ENCODE data around the gene IL1RAPL2. TPM values are rescaled to one million over a fixed set of nuclear protein-coding genes. Genes with fewer than 3 reads are reported as not detected.
"Not testable (repeated sequence)": the region's sequence is repeated elsewhere in the genome, so short reads cannot be mapped to it uniquely, and the experiment has no call there.

IL1RAPL2 gene
- total RNA-seq, 1 donor from 2014 or later, result not detected

DNA sequence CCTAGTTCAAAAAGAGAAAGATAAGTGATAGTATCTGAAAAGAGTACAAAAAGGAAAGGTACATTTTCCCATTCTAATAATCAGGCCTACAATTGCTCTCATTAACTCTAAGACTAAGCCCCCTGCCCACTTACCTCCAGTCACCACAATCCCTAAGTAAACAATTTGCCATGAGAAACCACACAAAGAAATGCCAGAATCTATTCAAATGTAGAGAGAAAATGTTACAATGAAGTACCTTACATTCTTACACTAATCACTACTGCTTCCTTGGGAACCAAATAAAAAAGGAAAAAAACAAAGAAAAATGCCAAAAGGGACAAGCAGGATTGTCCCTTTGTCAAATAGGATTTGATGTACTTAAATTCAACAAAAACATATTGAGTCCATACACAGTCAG lies 1068.2 kb downstream of the IL1RAPL2 start:
- no peak for DNase-seq (ENCODE audit: low spot score)
- intact Hi-C loops (cut with DNase I), result no loop called here

GRCh38 chrX:105635794-105636193 lies 1069.8 kb downstream of the IL1RAPL2 start:
- no peak for DNase-seq (ENCODE audit: low spot score)
- intact Hi-C loops (cut with DNase I), result no loop called here

GRCh38 chrX:105636667-105637066 lies 1070.7 kb downstream of the IL1RAPL2 start:
- intact Hi-C loops (cut with DNase I), result no loop called here
- DNase-seq (ENCODE audit: low spot score), result no peak

DNA sequence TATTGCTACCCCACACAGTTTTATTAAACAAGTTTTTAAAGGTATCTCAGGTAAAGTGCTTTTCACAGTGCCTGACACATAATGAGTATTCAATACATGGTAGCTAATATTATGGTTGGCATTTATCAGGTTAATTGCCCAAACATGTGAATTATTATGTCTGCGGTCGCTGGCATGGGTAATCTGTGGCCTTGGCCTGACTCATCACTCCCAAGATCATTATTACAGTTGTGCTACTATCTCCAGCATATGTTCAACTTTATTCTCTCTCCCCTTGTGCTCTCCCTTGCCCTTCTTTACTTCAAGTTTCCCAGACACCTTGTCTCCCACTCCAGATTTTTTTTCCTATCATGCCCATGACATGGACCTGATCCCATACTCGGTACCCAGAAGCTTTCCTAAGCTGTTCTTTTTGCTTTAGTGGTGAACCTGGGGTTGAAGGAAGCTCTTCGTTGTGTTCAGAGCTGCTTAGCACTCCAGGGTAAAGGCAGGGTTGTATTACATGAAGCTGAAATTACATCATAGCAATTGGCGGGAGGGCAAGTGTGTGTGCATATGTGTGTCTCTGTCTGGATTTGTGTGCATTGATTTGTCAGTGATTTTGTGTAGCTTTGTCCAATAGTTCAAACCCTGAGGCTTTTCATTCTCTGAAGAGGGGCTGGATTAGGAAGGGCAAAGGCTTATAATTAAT lies 1079.8 kb downstream of the IL1RAPL2 start:
- no peak for DNase-seq (ENCODE audit: low spot score)

DNA sequence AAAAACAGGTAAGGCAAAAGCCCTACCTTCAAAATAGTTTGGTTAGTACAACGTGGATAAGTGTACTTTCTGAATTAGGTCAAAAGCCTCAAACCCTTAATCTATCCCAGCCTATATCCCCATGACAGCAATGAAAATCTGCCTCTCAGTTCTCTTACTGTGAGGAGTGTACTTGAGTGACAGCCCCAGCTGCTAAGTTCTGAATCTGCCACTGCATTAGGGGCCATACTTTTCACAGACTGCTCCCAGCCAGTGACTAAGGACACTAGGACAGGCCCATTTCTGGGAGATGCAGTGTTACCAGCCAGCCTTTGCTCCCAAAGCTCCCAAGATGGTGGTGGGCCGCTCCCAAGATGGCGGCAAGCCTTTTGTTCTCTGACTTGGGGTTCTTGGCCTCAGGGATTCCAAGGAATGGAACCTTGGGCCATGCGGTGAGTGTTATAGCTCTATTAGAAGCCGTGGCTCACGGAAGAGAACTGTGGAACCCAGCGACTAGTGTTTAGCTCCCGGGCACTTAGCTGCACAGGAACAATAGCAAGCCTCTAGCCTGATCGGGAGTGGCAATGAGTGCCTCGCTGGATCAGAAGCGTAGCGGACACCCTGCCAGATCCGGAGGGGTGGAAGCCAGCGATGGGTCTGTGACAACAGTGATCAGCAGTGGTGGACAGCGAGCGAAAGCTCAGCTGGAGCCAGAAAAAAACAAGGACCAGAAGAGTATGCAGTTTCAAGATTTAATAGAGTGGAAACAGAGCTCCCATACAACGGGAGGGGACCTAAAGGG lies 1080.8 kb downstream of the IL1RAPL2 start:
- no peak for DNase-seq (ENCODE audit: low spot score)
- intact Hi-C loops (cut with DNase I), result no loop called here

More for the DNA sequence above, 1079.8 kb downstream of the IL1RAPL2 start:
- intact Hi-C loops (cut with DNase I), result no loop called here

DNA sequence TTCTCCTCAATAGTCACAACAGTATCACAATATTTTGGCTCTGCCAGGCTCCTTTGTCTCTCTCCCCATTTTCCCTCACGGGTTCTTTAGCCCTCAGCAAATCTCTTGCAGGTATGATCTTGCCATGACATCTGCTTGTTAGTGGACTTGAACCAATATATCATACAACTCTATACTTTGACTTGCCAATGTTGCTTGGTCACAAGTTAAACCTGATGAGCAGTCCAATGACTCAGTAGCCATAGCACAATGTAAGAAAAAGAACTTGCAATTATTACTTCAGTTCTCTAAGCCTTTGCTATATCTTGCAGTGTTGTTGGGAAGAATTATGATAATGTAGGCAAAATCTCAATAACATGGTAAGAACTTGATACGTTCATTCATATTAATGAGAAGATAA lies 1081.8 kb downstream of the IL1RAPL2 start:
- DNase-seq (ENCODE audit: low spot score), result no peak
- intact Hi-C loops (cut with DNase I), result no loop called here

GRCh38 chrX:105648732-105649131 lies 1082.7 kb downstream of the IL1RAPL2 start:
- intact Hi-C loops (cut with DNase I), result no loop called here
- no peak for DNase-seq (ENCODE audit: low spot score)

- DNase-seq (ENCODE audit: low spot score), result no peak
- intact Hi-C loops (cut with DNase I), result no loop called here
Observed at GRCh38 chrX:105650577-105650976, 1084.6 kb downstream of the IL1RAPL2 start.

DNA sequence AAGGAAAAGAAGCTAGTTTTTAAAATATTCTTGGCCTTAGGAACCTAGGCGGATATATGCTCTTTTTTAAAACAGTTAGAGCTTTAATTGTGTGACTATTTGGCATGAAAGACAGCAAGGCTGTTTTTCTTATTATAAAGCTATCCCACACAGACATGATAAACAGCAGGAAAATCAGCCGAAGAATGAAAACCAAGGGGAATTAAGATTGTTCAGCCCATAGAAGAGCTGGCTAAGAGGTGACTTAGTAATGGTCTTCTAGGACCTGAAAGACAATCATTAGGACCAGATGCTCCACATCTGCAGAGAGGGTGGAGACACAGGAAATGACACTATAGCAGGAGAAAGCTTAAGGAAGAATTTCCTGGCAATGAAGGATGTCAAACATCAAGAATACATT lies 1085.0 kb downstream of the IL1RAPL2 start:
- intact Hi-C loops (cut with DNase I), result no loop called here
- no peak for DNase-seq (ENCODE audit: low spot score)

DNA sequence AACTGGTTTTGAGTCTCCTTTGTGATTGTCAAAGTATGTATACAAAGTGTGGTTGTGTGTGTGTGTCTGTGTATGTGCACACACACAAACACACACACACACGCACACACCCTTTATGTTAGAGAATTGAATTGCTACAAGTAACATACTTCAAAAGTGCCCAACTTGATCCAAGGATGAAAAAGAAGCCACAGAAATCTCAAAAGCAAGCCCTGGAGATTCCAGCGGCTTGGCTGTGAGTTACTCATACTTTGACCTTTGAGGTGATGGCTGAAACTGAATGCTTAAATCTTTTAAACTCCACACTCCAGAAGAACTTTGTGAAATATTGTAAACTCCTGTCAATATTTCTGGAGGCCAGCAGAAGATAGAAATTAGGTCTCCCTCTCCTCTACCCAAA lies 1087.9 kb downstream of the IL1RAPL2 start:
- DNase-seq (ENCODE audit: low spot score), result no peak
- intact Hi-C loops (cut with DNase I), result no loop called here

- intact Hi-C loops (cut with DNase I), result no loop called here
- no peak for DNase-seq (ENCODE audit: low spot score)
Observed at GRCh38 chrX:105658136-105658535, 1092.1 kb downstream of the IL1RAPL2 start.

GRCh38 chrX:105662248-105662647 lies 1096.2 kb downstream of the IL1RAPL2 start:
- DNase-seq (ENCODE audit: low spot score), result no peak
- intact Hi-C loops (cut with DNase I), result no loop called here

DNA sequence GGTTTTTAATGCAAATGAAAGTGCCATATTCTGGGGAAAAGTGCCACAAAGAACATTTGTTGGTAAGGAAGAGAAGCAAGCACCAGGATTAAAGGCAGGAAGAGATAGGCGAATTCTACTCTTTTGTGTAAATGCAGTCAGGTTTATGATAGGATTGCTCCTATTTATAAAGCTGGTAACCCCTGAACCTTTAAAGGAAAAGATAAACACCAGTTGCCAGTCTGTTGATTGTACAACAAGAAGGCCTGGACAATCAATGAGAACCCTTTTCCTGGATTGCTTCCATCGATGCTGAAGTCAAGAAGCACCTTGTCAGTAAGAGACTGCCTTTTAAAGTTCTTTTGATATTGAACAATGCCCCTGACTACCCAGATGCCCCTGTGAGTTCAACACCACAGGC lies 1098.2 kb downstream of the IL1RAPL2 start:
- intact Hi-C loops (cut with DNase I), result no loop called here
- DNase-seq (ENCODE audit: low spot score), result no peak

GRCh38 chrX:105684288-105684687 lies 1118.3 kb downstream of the IL1RAPL2 start:
- DNase-seq (ENCODE audit: low spot score); intact Hi-C loops (cut with DNase I): not testable (repeated sequence)

DNA sequence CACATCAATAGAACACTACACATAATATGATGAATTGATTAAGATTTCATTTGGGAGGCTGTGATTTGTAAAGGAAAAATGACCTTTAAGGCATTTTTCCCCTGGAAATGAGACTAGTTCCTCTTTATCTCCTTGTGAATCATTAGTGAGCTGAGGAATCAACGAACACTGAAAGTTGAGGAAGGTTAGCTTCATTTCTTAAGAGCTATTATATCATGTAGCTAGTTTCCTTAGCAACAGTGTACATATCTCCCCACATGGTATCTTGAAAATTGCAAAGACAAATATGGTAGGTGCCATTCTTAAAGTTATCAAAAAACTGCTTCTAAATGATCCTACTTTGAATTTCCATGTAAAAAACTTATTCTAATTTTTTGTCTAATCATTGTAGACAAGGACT lies 1128.8 kb downstream of the IL1RAPL2 start:
- intact Hi-C loops (cut with DNase I), result no loop called here
- DNase-seq (ENCODE audit: low spot score), result no peak

DNA sequence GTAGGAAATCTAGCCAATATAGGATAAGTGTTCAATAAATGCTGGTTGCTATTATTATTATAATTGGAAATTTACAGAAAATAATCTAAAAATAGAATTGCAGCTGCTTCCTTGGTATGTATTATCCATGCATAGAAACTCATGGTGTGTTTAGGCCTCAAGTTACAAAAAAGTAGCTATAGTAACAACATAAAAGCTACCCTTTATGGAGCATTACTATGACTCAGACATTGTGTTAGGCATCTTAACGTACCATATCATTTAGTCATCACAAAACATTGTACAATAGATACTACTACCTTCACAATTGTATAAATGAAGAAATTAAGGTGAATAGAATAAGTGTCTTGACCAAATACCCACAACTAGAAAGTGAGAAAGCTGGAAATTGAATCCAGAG lies 1129.5 kb downstream of the IL1RAPL2 start:
- no peak for DNase-seq (ENCODE audit: low spot score)
- intact Hi-C loops (cut with DNase I), result no loop called here

GRCh38 chrX:105696870-105697269 lies 1130.9 kb downstream of the IL1RAPL2 start:
- no peak for DNase-seq (ENCODE audit: low spot score)
- intact Hi-C loops (cut with DNase I), result no loop called here

DNA sequence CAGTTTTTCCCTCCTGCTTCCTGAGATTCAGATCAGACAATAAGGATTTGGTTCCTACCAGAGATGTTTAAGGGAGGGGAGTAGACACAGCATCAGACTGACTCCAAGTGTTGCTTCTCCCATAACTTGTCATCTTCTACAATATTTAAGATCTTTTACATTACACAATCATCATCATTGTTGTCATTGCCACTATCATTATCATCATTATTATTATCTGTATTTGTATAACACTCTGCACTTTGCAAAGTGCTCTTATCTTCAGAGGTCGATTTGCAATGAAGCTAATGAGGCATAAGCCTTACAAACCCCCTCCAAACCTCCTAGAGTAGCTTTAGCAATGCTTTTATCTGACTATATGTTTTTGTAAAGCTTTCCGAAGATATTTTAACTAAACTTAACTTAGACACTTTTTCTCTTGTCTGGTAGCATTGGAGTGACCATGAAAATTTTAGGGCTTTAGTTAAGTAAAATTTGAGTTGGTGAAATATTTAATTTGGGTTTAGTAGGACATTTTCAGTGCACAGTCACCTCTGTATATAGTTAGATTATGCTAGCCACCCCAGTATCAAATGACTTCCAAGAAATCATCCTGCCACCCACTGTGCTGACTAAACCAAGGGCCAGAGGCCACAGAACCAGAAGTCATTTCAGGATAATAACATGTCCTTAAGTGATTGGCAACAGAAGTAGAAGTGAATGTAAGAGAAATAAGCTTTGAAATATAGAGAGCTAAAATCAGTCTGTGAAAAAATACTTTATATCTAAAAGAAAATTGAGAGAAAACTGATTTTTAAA lies 1132.2 kb downstream of the IL1RAPL2 start:
- intact Hi-C loops (cut with DNase I), result no loop called here
- DNase-seq (ENCODE audit: low spot score), result no peak

GRCh38 chrX:105700331-105700730 lies 1134.3 kb downstream of the IL1RAPL2 start:
- intact Hi-C loops (cut with DNase I), result loop anchor here (10.0 kb wide), 1 partner anchor 506 kb away; no protein-coding TSS in a partner anchor
- no peak for DNase-seq (ENCODE audit: low spot score)

- DNase-seq (ENCODE audit: low spot score), result no peak
- intact Hi-C loops (cut with DNase I), result loop anchor here (10.0 kb wide), 1 partner anchor 507 kb away; no protein-coding TSS in a partner anchor
Observed at GRCh38 chrX:105701310-105702052, 1135.5 kb downstream of the IL1RAPL2 start.

All from cardiac septum (tissue), 1 donor.